Raji (cell line): ENCODE measurements around the gene PLXNA4.

Experiments
- POLR2A ChIP-seq: IDR thresholded peaks from 2 replicates; pipeline ENCODE4 v1.6.1; 2011; ENCODE audit warnings: low read depth, low read length, control low read depth; ENCODE audit not compliant: insufficient read depth

The PLXNA4 gene

GRCh38 chr7:132603220-132603833 is 27.1 kb upstream of the PLXNA4 start:
- no peak for TF ChIP-seq POLR2A

- TF ChIP-seq POLR2A = no peak
Observed at GRCh38 chr7:132601783-132602182, 25.5 kb upstream of the PLXNA4 start.

GRCh38 chr7:132596588-132596987 is 20.3 kb upstream of the PLXNA4 start:
- TF ChIP-seq POLR2A = no peak

- TF ChIP-seq POLR2A = no peak
Observed at GRCh38 chr7:132592936-132593335, 16.7 kb upstream of the PLXNA4 start.

GRCh38 chr7:132592231-132592920 is 16.1 kb upstream of the PLXNA4 start:
- no peak for TF ChIP-seq POLR2A

GRCh38 chr7:132590162-132590561 is 13.9 kb upstream of the PLXNA4 start:
- TF ChIP-seq POLR2A = no peak

GRCh38 chr7:132588596-132588995 is 12.3 kb upstream of the PLXNA4 start:
- TF ChIP-seq POLR2A = no peak

GRCh38 chr7:132584796-132585494 is 8.7 kb upstream of the PLXNA4 start:
- no peak for TF ChIP-seq POLR2A

GRCh38 chr7:132581431-132581830 is 5.2 kb upstream of the PLXNA4 start:
- no peak for TF ChIP-seq POLR2A

- TF ChIP-seq POLR2A = no peak
Observed at GRCh38 chr7:132580717-132581285, 4.5 kb upstream of the PLXNA4 start.

- no peak for TF ChIP-seq POLR2A
Observed at GRCh38 chr7:132580277-132580676, 4.0 kb upstream of the PLXNA4 start.

- TF ChIP-seq POLR2A = no peak
Observed at GRCh38 chr7:132579260-132579899, 3.1 kb upstream of the PLXNA4 start.

GRCh38 chr7:132578826-132579225 is 2.6 kb upstream of the PLXNA4 start:
- no peak for TF ChIP-seq POLR2A

- TF ChIP-seq POLR2A = no peak
Observed at GRCh38 chr7:132578050-132578370, 1.7 kb upstream of the PLXNA4 start.

GRCh38 chr7:132577206-132578049 is 1.2 kb upstream of the PLXNA4 start:
- no peak for TF ChIP-seq POLR2A
